ENCODE measurements around the gene NSD2. TPM values are rescaled to one million over a fixed set of nuclear protein-coding genes. Genes with fewer than 3 reads are reported as not detected.

Gene NSD2
- total RNA-seq, 1 experiment from 2014 or later, result 136 TPM

GRCh38 chr4:1890979-1891570 is 19.9 kb downstream of the NSD2 start:
- Histone ChIP-seq H3K23me2 (ENCODE audit: insufficient read length, low read depth, low read length, poor library complexity, severe bottlenecking) (no peaks in the 10 kb centered on the region), H3T11ph (ENCODE audit: low read length) (no peak overlapping the region), H2AK5ac (ENCODE audit: insufficient read length, low read length) (no peak overlapping the region), H3K18ac (ENCODE audit: insufficient read length, low read depth, low read length) (no peak overlapping the region), H2BK5ac (ENCODE audit: insufficient read length, low read length) (no peak overlapping the region), H3K27me3 (ENCODE audit: insufficient read depth, low read length) (no peaks in the 10 kb centered on the region), H2BK12ac (ENCODE audit: insufficient read length, low read depth, low read length) (no peak overlapping the region), H4K20me1 (ENCODE audit: control insufficient read depth, insufficient read depth, insufficient read length) (no peaks in the 10 kb centered on the region), H3K14ac (ENCODE audit: insufficient read depth, low read length) (no peak overlapping the region), H3K4me1 (ENCODE audit: insufficient read depth, low read length) (no peaks in the 10 kb centered on the region), H3K79me1 (ENCODE audit: insufficient read depth, low read depth, low read length, poor library complexity, severe bottlenecking) (peaks cover 7% of the 10 kb centered on the region), H3K27ac (ENCODE audit: insufficient read length, low read depth, low read length) (no peak overlapping the region), H3K9ac (ENCODE audit: extremely low read depth, insufficient read length, low read length) (no peak overlapping the region), H2AFZ (ENCODE audit: low read length) (no peak overlapping the region), H4K91ac (ENCODE audit: insufficient read length, low read depth, low read length) (no peak overlapping the region), H3K79me2 (ENCODE audit: insufficient read depth, low read length) (peaks cover 16% of the 10 kb centered on the region), H3K9me3 (ENCODE audit: control insufficient read depth, low read depth, low read length) (no peaks in the 10 kb centered on the region), H3K56ac (ENCODE audit: insufficient read length, low read depth, low read length) (no peak overlapping the region), H3K23ac (ENCODE audit: insufficient read length, low read depth, low read length) (no peak overlapping the region), H2BK20ac (ENCODE audit: low read depth, low read length, poor library complexity, severe bottlenecking) (no peak overlapping the region), H4K8ac (replicated peaks; ENCODE audit: insufficient read length, low read depth, low read length) (no peak overlapping the region), H4K5ac (ENCODE audit: insufficient read length, low read depth, low read length) (no peak overlapping the region), H2BK120ac (ENCODE audit: low read depth, low read length, poor library complexity, severe bottlenecking) (no peak overlapping the region), H3K4ac (ENCODE audit: low read depth, low read length) (no peak overlapping the region), H2BK15ac (ENCODE audit: low read depth, low read length) (no peak overlapping the region), H3K4me2 (ENCODE audit: insufficient read depth, insufficient read length, low read length) (no peak overlapping the region)
- WGBS (ENCODE audit: extremely low coverage, insufficient read length, low lambda C conversion rate), result no CpG with 5 or more reads among the region's 11 CpGs
- Mint-ChIP-seq H3K27ac (0 out of 7 replicates have a peak overlapping the region, but pooled peaks of 1 of the 3 experiments have one; percentile 37), H3K9me3 (no peaks in the 10 kb centered on the region), H3K4me3 (no peak overlapping the region), H3K36me3 (ENCODE audit: insufficient read depth in 1 of 3, low read depth in 3 of 3) (peaks cover 7 to 19% (median 7%) of the 10 kb centered on the region in 3 experiments; a peak in 6 of 7 replicates), H3K27me3 (ENCODE audit: low read depth) (no peaks in the 10 kb centered on the region), H3K4me1 (peaks cover 2 to 11% of the 10 kb centered on the region in 2 experiments; a peak in 2 of 4 replicates)
- TF ChIP-seq CTCF (conservative IDR thresholded peaks at IDR 0.05), result no peak
- DNase-seq, result no peak

Data from H9 (cell line).